Measurements from ENCODE around the gene PKP1.

The PKP1 gene

DNA sequence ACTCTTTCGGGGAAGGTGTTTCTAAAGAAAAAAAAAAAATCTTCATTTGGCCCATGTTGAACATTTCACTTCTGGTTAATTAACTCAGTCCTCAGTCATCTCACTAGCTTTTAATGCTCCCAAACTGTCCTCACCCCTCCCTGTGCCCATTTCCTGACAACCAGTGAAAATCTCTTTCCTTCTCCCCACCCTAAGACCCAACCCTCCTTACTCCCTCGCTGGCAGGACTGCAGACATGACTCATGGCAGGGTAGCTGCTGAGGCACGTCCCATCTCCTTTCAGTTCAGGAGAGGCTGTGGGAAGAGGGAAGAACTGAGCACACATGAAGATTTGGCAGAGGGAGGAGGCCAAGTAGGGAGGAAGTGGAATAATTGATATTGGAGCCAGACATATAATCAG lies 12.6 kb downstream of the PKP1 start:
- peak; percentile 99 for DNase-seq (ENCODE audit: low read depth)
- TF ChIP-seq, protein P1, sequence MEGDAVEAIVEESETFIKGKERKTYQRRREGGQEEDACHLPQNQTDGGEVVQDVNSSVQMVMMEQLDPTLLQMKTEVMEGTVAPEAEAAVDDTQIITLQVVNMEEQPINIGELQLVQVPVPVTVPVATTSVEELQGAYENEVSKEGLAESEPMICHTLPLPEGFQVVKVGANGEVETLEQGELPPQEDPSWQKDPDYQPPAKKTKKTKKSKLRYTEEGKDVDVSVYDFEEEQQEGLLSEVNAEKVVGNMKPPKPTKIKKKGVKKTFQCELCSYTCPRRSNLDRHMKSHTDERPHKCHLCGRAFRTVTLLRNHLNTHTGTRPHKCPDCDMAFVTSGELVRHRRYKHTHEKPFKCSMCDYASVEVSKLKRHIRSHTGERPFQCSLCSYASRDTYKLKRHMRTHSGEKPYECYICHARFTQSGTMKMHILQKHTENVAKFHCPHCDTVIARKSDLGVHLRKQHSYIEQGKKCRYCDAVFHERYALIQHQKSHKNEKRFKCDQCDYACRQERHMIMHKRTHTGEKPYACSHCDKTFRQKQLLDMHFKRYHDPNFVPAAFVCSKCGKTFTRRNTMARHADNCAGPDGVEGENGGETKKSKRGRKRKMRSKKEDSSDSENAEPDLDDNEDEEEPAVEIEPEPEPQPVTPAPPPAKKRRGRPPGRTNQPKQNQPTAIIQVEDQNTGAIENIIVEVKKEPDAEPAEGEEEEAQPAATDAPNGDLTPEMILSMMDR (IDR thresholded peaks at IDR 0.05; ENCODE audit: insufficient read depth, low read depth, low read length, missing control alignments): no peak
- peak overlapping the region; percentile 30 for H3K4me3 ChIP-seq (ENCODE audit: low read length)

DNA sequence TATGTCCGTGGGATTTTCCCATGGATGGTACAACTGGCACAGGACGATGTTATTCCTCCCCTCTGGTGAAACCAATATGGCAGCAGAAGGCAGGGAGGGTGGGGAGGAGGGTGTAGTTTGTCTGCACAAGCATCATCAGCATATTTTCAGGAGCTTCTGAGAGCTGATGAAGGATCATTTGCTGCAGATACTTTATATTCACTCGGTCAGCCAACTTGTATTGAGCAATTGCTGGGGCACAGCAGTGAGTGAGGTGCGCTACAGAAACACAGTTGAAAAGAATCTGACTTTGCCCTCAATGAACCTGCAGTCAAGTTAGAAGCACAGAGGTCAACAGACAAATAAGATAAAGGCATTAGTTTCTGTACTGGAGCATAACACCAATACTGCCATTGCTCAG lies 13.0 kb downstream of the PKP1 start:
- DNase-seq (ENCODE audit: low read depth): no peak
- TF ChIP-seq, protein P1 (IDR thresholded peaks at IDR 0.05; ENCODE audit: insufficient read depth, low read depth, low read length, missing control alignments): no peak
- H3K4me3 ChIP-seq (ENCODE audit: low read length): peak overlapping the region; percentile 30

DNA sequence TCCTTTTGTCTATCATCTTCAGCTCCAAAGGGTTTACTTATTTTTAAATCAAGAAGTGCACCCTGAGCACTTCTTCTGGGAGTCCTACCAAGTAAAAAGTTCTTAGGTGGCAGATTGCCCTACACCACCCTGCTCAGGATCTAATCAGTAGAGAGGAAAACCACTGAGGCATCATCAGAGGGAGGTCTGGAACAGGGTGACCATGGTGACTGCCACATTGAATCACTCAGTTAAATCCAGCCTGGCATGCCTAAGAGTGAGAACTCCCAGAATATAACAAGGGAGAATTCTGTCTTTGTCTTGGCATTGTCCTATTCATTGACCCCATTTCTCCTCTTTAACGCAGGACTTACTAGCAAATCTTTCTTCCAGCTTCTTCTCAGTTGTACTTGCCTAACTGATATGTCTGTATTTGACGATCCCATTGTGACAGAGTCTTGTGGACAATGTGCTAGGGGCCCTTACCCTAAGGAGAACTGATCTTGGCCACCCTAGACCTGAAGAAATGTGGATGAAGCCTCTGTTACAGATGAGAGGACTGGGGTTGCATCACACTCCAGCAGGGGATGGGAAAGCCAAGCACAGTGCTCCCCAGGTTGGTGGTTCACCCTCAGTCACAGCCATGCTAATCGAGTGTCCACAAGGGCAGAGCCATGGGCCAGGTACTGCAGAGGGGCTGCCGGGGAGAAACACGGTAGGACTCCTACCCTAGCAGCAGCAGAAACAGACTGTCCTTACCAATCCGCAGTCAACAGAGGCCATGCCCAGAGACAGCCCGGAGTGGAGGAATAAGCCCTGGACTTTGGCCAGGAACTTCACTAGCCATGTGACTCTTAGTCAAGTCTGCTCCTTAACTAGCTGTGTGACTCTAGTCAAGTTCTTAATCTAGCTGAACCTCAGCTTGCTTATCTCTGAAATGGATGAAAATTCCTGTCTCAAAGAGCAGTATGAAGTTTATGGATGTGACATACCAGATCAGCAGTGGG lies 15.4 kb downstream of the PKP1 start:
- DNase-seq (ENCODE audit: low read depth): peak; percentile 67
- TF ChIP-seq, protein P1 (IDR thresholded peaks at IDR 0.05; ENCODE audit: insufficient read depth, low read depth, low read length, missing control alignments): no peak
- no peak overlapping the region for H3K4me3 ChIP-seq (ENCODE audit: low read length)

DNA sequence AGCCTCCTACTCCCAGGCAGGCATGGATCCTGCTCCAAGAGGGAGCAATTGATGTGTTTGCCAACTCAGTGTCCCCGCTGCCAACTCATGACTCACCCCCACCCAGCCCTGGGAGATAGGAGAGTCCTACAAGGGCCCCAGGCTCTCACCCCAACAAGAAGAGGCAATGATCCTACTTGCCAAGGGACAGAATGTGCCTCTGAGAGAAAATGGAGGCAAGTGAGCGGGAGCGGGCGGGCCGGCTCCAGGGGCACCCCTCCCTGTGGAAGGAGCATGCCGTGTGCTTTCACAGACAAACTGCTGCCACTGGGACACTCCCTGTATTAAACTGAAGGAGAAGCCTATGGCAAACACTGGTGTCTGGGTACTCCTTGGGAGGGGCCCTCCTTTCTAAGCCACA lies 16.7 kb downstream of the PKP1 start:
- peak; percentile 97 for DNase-seq (ENCODE audit: low read depth)
- peak overlapping the region; percentile 6 for H3K4me3 ChIP-seq (ENCODE audit: low read length)
- TF ChIP-seq, protein P1 (IDR thresholded peaks at IDR 0.05; ENCODE audit: insufficient read depth, low read depth, low read length, missing control alignments): no peak

DNA sequence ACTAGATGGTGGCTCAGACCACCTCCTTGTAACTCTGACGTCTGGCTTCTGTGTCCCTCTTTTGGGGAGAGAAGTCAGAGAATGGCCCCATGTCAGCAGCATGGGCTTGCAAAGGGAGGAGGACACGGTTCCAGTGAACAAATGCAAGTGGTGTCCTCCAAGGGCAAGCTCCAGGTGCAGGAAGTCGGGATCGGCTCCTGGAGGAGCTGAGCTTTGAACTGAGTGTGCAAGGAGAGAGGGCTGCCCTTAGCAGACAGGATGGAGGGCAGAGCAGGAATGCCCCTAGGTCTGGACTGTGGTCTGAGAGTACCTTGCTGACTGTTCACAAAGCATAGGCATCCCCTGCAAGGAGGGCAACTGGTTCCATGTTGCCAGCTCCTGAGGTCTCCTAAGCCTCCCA lies 17.3 kb downstream of the PKP1 start:
- H3K4me3 ChIP-seq (ENCODE audit: low read length): peak overlapping the region; percentile 3
- TF ChIP-seq, protein P1 (IDR thresholded peaks at IDR 0.05; ENCODE audit: insufficient read depth, low read depth, low read length, missing control alignments): no peak
- DNase-seq (ENCODE audit: low read depth): no peak

DNA sequence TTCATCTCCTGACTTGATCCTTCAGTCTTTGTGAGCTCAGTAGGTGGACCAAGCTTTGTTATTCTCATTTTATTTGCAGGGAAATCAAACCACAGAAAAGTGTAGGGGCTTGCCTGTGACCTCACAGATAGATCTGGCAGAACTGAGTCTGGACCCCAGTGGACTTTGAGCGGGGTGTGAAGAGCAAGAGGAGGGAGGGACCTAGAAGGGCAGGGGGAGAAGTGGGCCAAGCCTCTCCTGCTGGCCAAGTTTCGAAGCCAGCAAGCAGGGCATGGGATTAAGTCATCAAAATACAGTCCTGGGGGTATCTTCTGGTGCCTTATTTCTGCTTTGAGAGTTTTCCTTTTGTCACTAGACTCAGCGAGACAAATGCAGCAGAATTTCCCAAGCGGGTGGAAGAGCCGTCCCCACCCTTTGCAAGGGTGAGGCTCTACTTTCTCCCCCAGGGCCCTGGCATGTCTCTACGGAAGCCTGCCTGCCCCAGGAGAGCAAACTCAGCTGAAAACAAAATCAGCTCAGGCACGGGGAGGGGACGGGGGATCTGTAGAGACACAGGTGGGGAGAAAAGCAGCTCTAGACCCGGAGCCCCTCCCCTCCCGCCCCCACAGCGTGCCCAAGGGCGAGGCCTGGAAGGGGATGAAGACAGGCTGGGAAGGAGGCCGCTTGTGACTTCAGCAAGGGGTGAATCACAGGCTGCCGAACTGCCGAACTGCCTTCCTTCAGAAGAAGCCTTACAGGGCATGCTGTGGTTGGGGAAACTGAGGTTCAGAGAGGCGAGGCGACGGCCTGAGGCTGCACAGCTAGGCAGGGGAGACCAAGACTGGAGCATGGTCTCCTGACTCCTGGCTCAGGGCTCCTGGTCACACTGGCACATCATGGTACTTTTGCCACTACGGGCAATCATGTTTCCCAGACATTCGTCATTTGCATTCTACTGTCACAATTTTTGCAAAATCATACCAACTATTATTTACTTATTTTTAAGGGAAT lies 19.2 kb downstream of the PKP1 start:
- TF ChIP-seq, protein P1 (IDR thresholded peaks at IDR 0.05; ENCODE audit: insufficient read depth, low read depth, low read length, missing control alignments): no peak
- peak; percentile 96 for DNase-seq (ENCODE audit: low read depth)
- H3K4me3 ChIP-seq (ENCODE audit: low read length): no peak overlapping the region

Measured in epithelial cell of esophagus (primary cell).